ENCODE results near the gene ACKR4.

The ACKR4 gene

DNA sequence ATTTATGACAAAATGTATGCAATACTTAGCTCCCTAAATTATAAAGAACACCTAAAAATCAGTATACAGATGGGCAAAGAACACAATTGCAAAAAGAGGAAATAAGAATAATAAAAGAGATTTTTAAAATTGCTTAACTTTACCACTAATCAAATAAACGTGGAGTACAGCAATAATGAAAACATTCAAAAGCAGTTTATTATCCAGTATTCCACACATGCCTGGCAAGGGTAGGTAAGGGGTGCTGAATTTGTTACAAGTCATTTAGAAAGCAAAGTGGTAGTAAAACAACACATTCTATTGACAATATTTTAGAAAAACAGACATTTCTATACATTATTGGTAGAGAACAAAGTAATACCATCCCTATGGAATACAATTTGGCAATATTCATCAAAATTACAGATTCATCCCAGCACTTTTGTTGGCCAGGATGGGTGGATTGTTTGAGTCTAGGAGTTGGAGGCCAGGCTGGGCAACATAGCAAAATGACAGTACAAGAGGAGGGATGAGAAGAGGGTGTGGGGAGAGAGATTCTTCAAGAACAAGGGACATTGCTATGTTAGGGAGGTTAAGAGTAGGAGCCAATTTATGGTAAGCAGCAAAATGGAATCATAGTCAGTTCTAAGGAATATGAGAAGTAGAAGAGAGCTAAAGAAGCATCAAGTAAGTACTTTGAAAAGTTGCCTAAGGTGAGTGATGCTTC, 3.7 kb upstream of the ACKR4 start:
- DNase-seq: no peak

DNA sequence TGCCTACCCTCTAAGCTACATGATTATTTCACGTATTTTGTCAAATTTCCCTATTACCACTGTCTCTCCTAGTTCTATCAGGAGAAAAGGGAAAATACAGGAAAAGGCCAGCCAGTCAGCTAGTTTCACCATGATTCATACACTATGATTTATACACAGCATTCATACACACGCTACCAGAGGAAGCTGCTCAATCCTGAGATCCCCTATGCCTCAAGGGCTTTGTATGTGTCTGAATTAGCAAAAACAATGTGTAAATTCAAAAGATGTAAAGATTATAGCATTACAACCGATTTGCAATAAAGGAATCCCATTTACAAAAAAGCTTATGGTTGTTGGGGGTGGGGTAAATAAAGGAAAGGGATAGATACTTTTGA, 3.1 kb upstream of the ACKR4 start:
- Histone ChIP-seq H4K20me1 (ENCODE audit: insufficient read depth, low read length) (no peaks in the 10 kb centered on the region), H3K4me1 (ENCODE audit: insufficient read depth, low read length) (no peaks in the 10 kb centered on the region), H3K4me3 (ENCODE audit: low read depth in 1 of 2, low read length in 2 of 2) (no peak overlapping the region), H3K27ac (ENCODE audit: low read length) (no peak overlapping the region), H3K4me2 (ENCODE audit: insufficient read depth, low read length) (no peak overlapping the region), H3K9ac (ENCODE audit: low read depth, low read length) (no peak overlapping the region), H3K79me2 (ENCODE audit: insufficient read depth, low read length) (no peaks in the 10 kb centered on the region), H3K27me3 (ENCODE audit: insufficient read depth, low read length, poor library complexity) (no peaks in the 10 kb centered on the region), H2AFZ (ENCODE audit: low read depth, low read length) (no peak overlapping the region), H3K36me3 (ENCODE audit: insufficient read depth, low read length) (peaks cover 6% of the 10 kb centered on the region; the same call in 1 of the 2 replicates), H3K9me3 (ENCODE audit: insufficient read depth, low read length, severe bottlenecking) (no peaks in the 10 kb centered on the region)
- TF ChIP-seq, protein P1, sequence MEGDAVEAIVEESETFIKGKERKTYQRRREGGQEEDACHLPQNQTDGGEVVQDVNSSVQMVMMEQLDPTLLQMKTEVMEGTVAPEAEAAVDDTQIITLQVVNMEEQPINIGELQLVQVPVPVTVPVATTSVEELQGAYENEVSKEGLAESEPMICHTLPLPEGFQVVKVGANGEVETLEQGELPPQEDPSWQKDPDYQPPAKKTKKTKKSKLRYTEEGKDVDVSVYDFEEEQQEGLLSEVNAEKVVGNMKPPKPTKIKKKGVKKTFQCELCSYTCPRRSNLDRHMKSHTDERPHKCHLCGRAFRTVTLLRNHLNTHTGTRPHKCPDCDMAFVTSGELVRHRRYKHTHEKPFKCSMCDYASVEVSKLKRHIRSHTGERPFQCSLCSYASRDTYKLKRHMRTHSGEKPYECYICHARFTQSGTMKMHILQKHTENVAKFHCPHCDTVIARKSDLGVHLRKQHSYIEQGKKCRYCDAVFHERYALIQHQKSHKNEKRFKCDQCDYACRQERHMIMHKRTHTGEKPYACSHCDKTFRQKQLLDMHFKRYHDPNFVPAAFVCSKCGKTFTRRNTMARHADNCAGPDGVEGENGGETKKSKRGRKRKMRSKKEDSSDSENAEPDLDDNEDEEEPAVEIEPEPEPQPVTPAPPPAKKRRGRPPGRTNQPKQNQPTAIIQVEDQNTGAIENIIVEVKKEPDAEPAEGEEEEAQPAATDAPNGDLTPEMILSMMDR (IDR thresholded peaks at IDR 0.05; ENCODE audit: borderline replicate concordance, extremely low read depth, low read length, poor library complexity, severe bottlenecking): no peak
- TF ChIP-seq EZH2 (IDR thresholded peaks at IDR 0.05; ENCODE audit: borderline replicate concordance, low read depth, low read length, severe bottlenecking): no peak
- DNase-seq (no peak), ATAC-seq (ENCODE audit: insufficient read depth, low read depth) (no peak)

More for the DNA sequence above, 3.7 kb upstream of the ACKR4 start:
- H3K4me1 ChIP-seq (ENCODE audit: insufficient read depth, low read length): no peaks in the 10 kb centered on the region
- TF ChIP-seq, protein P1 (IDR thresholded peaks at IDR 0.05; ENCODE audit: borderline replicate concordance, extremely low read depth, low read length, poor library complexity, severe bottlenecking): no peak
- no peak for TF ChIP-seq EZH2 (IDR thresholded peaks at IDR 0.05; ENCODE audit: borderline replicate concordance, low read depth, low read length, severe bottlenecking)
- no peak for ATAC-seq (ENCODE audit: insufficient read depth, low read depth)
- no peaks in the 10 kb centered on the region for H3K27me3 ChIP-seq (ENCODE audit: insufficient read depth, low read length, poor library complexity)
- H3K4me2 ChIP-seq (ENCODE audit: insufficient read depth, low read length): no peak overlapping the region
- H3K27ac ChIP-seq (ENCODE audit: low read length): no peak overlapping the region
- H3K4me3 ChIP-seq (ENCODE audit: low read depth in 1 of 2, low read length in 2 of 2): no peak overlapping the region
- H3K9me3 ChIP-seq (ENCODE audit: insufficient read depth, low read length, severe bottlenecking): no peaks in the 10 kb centered on the region
- H3K36me3 ChIP-seq (ENCODE audit: insufficient read depth, low read length): peaks cover 3% of the 10 kb centered on the region; the same call in 1 of the 2 replicates
- H2AFZ ChIP-seq (ENCODE audit: low read depth, low read length): no peak overlapping the region
- no peaks in the 10 kb centered on the region for H4K20me1 ChIP-seq (ENCODE audit: insufficient read depth, low read length)
- no peak overlapping the region for H3K9ac ChIP-seq (ENCODE audit: low read depth, low read length)
- no peaks in the 10 kb centered on the region for H3K79me2 ChIP-seq (ENCODE audit: insufficient read depth, low read length)

DNA sequence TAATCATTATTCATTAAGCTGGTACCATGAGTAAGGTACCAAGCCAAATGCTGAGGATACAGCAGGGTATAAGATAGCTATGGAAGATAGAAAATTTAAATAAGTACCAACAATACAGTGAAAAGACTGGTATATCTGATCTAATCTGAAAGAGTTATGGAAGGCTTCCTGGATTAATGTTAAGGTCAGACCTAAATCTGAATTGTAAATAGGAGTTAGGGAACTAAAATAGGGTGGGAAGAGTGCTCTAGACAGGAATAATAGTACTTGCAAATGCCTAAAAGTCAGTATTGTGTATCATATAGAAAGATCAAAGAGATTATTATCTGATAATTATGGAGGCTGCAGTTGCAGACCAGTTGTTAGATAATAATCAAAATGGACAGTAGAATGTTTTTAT, 2.6 kb upstream of the ACKR4 start:
- no peak overlapping the region for H3K27ac ChIP-seq (ENCODE audit: low read length)
- TF ChIP-seq, protein P1 (IDR thresholded peaks at IDR 0.05; ENCODE audit: borderline replicate concordance, extremely low read depth, low read length, poor library complexity, severe bottlenecking): no peak
- TF ChIP-seq EZH2 (IDR thresholded peaks at IDR 0.05; ENCODE audit: borderline replicate concordance, low read depth, low read length, severe bottlenecking): no peak
- DNase-seq: no peak
- no peaks in the 10 kb centered on the region for H4K20me1 ChIP-seq (ENCODE audit: insufficient read depth, low read length)
- peaks cover 6% of the 10 kb centered on the region; the same call in 1 of the 2 replicates for H3K36me3 ChIP-seq (ENCODE audit: insufficient read depth, low read length)
- ATAC-seq (ENCODE audit: insufficient read depth, low read depth): no peak
- no peak overlapping the region for H2AFZ ChIP-seq (ENCODE audit: low read depth, low read length)
- no peaks in the 10 kb centered on the region for H3K9me3 ChIP-seq (ENCODE audit: insufficient read depth, low read length, severe bottlenecking)
- H3K4me3 ChIP-seq (ENCODE audit: low read depth in 1 of 2, low read length in 2 of 2): no peak overlapping the region
- no peaks in the 10 kb centered on the region for H3K27me3 ChIP-seq (ENCODE audit: insufficient read depth, low read length, poor library complexity)
- H3K79me2 ChIP-seq (ENCODE audit: insufficient read depth, low read length): no peaks in the 10 kb centered on the region
- no peaks in the 10 kb centered on the region for H3K4me1 ChIP-seq (ENCODE audit: insufficient read depth, low read length)
- no peak overlapping the region for H3K4me2 ChIP-seq (ENCODE audit: insufficient read depth, low read length)
- no peak overlapping the region for H3K9ac ChIP-seq (ENCODE audit: low read depth, low read length)

All from DND-41 (cell line).